Measurements from ENCODE around the gene KIAA1217.

Gene KIAA1217

GRCh38 chr10:24249829-24250415 lies 41.0 kb downstream of the KIAA1217 start:
- DNase-seq: no peak

DNA sequence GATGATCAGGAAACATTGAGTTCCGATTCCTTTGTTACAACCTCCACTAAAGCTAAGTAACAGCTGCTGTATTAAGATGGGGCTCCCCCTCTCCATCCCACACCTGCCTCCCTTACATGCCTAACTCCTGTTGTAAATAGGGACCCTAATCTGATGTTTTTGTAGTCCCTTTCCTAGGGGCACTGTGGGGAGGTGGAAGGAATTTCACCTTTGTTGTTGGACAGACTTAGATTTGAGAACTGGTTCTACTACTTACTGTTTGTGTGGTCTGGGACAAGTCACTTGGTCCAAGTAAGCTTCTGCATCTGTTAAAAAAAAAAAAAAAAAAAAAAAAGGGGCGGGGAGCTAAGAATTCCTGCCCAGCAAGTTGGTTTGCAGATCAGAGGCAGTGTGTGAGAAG lies 42.6 kb downstream of the KIAA1217 start:
- DNase-seq: no peak

DNA sequence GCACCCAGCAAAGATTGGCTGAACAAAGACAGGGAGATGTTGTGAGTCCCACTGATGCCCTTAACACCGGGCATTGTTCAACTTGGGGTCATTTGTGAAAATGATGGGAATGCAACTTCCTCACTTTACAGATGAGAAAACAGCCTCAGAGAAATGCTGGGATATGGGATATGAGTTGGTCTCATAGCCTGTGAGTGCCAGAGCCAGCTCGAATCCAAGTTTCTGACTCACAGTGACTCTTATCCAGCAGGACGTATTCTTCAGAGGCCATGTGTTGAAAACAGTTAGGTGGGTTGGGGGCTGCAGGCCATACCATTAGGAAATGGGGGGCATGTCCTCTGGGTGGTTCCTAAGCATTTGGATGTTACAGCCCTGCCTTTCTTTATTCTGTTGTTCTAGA lies 45.2 kb downstream of the KIAA1217 start:
- DNase-seq: no peak

DNA sequence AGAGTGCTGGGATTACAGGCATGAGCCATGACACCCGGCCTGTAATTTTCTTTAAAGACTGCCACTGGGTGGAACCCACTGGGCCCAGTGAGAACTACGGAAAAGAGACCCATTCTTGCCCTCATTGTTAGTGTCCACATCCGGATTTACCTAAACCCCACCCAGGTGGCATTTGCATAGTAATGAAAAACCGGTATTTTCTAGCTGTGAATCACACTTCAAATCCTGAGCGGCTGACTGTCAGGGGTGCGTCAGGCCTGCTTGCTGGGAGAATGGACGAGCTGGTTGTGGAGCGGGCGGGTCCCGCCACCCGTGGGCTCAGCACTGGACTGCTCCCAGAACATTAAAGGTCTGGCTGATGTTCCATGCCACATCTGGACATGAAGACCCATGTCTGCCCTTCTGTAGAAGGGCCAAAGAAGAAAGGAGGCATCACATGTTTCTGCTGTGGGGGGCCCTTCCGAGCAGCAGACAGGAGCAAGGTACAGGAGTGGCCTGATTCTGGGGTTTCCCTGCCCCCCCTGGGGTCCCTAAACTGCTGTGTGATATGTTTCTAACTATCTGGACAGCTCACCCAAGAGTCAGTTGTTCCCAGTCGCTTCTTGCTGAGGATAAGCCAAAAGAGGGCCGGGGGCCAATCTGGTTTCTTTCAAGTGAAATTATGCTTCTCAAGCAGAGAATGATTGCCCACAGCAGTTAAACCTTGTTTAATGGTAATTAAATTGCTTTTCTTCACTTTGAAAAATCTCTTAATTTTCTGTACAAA lies 46.4 kb downstream of the KIAA1217 start:
- DNase-seq: no peak

GRCh38 chr10:24255881-24256311 lies 47.0 kb downstream of the KIAA1217 start:
- no peak for DNase-seq

- DNase-seq: no peak
Measured at GRCh38 chr10:24256619-24257107, 47.7 kb downstream of the KIAA1217 start.

GRCh38 chr10:24257588-24257987 lies 48.6 kb downstream of the KIAA1217 start:
- no peak for DNase-seq

- DNase-seq: no peak
Measured at GRCh38 chr10:24259365-24260130, 50.6 kb downstream of the KIAA1217 start.

GRCh38 chr10:24261627-24262026 lies 52.7 kb downstream of the KIAA1217 start:
- DNase-seq: no peak

DNA sequence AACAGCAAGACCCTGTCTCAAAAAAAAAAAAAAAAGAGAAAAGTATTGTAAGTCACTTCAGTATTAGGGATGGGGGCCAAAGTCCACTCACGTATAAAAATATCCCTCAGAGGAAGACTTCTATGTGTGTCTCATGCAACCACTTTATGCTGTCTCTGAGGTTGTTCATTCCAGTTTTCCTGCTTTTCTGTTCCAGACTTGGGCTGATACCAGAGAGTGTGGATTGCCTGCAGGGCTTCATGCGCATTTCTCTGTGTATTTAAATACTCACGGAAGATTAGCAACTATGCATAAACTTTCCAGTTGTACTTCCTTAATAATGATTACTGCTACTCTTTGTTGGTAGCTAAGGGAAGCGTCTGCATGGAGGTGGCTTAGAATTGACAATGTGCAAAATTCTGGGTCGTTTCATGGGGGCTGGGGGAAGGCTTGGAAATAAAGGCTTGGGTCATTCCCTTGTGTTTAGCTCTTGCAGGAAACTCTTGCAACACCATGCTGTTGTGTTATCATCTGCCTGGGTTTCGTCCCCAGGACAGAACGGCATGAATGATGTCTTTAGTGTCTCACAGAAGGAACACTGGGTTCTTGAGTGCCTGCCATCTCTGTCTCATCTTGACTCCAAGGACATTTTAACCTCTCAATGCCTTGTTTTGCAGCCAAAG lies 54.1 kb downstream of the KIAA1217 start:
- DNase-seq: no peak

DNA sequence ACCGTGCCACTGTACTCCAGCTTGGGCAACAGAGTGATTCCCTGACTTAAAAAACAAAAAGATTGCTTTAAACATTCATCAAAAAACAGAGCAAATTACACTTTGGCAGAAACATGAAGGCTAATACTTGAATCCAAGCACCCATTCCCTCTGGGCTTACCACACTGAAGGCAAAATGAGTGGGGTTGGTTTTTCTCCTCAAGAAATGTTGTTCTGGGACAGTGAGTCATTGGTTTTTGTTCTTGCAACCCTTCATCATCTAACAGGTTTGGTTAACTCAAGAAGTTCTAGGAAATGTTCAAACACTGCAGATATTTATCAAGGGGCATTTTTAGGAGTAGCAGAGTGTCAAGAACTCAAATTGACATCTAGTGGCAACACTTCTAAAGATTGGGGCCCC lies 60.5 kb downstream of the KIAA1217 start:
- DNase-seq: no peak

DNA sequence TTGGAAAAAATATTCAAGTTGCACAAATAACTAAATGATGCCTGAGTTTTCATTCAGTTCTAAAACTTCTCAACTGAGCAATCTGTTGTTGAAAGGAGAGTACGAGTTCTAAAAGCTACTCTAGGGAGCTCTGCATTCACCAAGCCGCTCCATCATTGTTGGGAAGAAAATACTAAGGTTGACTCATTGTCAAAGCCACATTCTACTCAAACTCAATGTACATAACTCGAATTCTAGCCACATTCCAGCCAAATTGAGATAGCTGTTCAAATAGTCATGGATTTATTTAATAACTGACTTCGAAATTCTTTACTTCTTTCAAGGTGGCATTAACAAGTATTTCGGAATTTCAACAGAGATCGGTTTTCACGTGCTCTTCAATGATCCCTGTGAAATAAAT lies 63.4 kb downstream of the KIAA1217 start:
- DNase-seq: no peak

DNA sequence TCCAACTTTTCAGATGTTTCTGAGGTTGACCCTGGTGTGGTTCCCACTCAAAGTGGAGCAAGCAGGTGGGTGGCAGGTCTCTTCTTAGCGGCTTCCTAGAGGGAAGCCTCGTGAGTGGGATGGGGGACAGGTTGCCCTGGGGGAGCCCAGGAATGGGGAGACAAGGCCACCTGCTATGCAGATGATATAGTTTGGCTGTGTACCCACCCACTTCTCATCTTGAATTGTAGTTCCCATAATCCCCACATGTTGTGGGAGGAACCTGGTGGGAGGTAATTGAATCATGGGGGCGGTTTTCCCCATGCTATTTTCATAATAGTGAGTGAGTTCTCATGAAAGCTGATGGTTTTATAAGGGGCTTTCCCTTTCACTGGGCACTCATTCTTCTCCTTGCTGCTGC lies 68.3 kb downstream of the KIAA1217 start:
- no peak for DNase-seq

GRCh38 chr10:24277771-24278170 lies 68.8 kb downstream of the KIAA1217 start:
- no peak for DNase-seq

GRCh38 chr10:24278176-24278889 lies 69.4 kb downstream of the KIAA1217 start:
- DNase-seq: no peak

GRCh38 chr10:24279166-24279565 lies 70.2 kb downstream of the KIAA1217 start:
- DNase-seq: no peak

DNA sequence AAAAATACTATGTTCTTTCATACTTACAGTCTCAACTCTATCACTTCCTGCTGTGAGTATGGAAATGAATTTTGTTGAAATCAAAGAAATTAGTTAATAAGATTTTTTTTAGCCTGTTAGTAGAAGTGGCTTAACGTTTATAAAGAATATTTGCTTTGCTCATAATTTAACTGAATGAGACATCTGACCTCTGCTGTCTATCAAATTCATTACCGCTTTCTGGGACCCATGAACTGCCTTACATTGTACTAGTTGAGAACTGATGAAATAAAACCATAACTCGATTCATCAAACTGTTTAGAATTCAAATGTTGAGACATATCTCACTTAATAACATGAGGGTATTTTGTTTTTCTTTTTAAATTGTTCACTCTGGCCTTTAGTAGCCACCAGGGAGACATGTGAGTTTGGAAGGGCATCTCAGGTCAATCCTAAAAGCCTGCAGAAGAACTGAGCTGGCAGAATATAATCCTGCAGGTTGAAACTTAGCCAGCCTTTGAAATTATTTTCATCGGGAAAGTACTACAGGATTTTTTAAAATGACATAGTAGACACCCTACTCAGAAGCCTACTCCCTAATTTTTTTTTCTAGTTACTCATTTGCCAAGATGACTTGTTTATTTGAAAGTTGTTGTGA lies 78.7 kb downstream of the KIAA1217 start:
- DNase-seq: no peak

DNA sequence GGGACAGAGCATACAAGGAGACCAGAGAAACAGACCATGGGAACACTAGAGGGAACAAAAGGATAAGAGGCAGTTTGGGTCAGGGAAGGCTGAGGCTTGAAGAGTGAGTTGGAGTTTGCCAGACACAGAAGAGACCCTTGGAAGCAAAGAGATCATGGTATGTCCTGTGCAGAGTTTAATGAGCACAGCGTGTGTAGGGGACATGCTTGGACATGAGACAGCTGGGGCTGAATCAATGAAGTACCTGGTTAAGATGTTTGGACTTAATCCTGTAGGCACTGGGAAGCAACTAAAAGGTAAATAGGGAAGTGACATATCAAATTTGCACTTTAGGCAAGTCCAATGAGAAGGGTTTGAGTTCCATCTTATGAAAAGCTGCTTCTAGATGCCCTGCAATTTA lies 79.6 kb downstream of the KIAA1217 start:
- no peak for DNase-seq

GRCh38 chr10:24289235-24289634 lies 80.3 kb downstream of the KIAA1217 start:
- DNase-seq: no peak

DNA sequence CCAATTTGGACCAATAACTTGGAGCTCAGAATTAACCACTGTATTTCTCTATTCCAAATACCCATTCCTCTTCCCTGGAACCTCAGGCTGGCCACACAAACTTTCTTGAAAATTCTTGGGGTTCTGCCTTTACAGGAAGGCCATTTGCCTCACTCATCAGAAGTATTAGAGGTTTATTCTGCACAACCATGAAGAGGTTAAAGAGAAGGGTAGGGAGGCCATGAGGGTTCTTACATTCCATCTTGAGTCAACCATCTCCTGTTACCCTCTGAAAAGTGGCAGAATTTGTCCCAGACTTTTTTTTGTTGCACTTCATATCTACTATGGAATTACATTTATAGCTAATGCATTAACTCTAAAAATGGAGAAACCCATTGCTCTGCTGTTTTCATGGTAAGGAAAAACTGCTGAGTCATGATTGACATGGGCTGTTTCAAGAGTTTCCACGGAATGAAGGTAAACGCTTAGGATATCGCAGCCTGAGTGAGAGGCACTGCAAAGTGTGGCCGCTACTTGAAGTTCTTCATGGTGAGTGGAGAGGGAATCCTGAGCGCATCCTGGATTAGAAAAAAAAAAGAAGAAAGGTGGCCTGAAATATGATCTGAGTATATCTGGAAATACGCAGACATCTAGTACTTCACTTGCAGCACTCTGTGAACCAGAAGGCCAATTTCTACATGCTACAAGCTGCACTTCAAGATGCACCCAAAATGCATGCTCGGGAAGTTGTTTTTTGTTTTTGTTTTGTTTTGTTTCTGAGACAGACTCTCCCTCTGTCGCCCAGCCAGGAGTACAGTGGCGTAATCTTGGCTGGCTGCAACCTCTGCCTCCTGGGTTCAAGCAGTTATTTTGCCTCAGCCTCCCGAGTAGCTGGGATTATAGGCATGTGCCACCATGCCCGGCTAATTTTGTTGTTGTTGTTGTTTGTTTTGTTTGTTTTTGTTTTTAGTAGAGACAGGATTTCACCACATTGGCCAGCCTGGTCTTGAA lies 83.7 kb downstream of the KIAA1217 start:
- no peak for DNase-seq
